GM18517 (cell line): ENCODE measurements around the gene SAMD1.

Source experiments
- ATAC-seq: cut with Tn5 transposase; IDR thresholded peaks from one replicate; pipeline ENCODE4 v1.9.1; 2021; ENCODE audit warnings: mild to moderate bottlenecking, moderate library complexity; ENCODE audit not compliant: unreplicated experiment

SAMD1 gene

GRCh38 chr19:14089662-14090508 is 666 bp downstream of the SAMD1 start:
- ATAC-seq = no peak

DNA sequence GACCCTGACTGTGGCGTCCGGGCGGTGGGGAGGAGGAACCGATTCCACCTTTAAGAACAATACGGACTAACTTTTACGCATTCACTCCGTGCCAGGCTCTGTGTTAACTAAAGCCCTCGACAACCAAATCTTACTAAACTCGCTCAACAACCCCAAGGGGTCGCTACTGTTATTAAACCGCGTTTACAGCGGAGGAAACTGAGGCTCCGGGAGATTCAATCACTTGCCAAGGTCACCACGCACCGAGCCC is 1.2 kb downstream of the SAMD1 start:
- no peak for ATAC-seq

- no peak for ATAC-seq
These were observed 1.7 kb downstream of the SAMD1 start for GRCh38 chr19:14088634-14089411.

- ATAC-seq = no peak
These were observed 4.5 kb downstream of the SAMD1 start for GRCh38 chr19:14086098-14086497.

DNA sequence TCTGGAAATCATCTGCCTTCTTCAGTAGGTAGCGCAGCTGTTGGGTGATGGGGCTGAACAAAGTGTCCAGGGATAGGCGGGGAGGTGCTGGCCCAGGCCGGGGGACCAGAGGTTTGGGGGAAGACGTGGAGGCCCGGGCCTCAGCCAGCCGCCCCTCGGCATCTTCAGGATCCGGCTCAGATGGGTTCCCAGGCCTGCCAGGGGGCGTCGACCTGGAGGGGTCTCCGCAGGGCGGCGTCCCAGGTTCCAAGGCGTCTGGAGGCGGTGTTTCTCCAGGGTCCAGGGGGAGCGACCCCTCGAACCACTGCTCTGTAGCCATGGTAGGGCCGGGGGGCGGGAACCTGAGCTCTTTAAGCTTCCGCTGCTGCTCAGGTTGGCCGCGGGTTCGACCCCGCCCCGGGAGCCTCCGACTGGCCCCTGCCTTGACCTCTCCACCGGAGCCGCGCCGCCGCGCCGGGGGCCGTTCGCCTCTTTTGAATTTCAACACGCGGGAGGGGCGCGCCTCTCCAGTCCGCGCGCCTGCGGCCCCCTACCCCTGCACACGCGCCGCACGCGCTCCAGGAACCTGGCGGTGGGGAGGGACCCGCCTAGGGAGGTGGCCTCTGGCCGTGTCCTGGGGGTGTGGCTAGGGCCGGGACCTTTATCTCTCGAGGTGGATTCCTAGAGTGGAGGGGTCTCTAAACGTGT is 5.1 kb downstream of the SAMD1 start, which contains the start of gene C19orf67:
C19orf67 (minus strand) TSS at position 475 of the 687 bp plus-strand sequence; CDS start at position 319, 156 bp downstream.
- no peak for ATAC-seq

GRCh38 chr19:14082675-14082960 is 7.9 kb downstream of the SAMD1 start:
- ATAC-seq = no peak

- ATAC-seq = no peak
These were observed 8.5 kb downstream of the SAMD1 start for GRCh38 chr19:14081797-14082674.

GRCh38 chr19:14080887-14081796 is 9.4 kb downstream of the SAMD1 start:
- ATAC-seq = peak; percentile 86

GRCh38 chr19:14078411-14078810 is 12.1 kb downstream of the SAMD1 start:
- no peak for ATAC-seq

- no peak for ATAC-seq
These were observed 16.4 kb downstream of the SAMD1 start for GRCh38 chr19:14073925-14074838.

- peak; percentile 47 for ATAC-seq
These were observed 17.2 kb downstream of the SAMD1 start for GRCh38 chr19:14073261-14073924.

- ATAC-seq = no peak
These were observed 17.9 kb downstream of the SAMD1 start, which contains the start of gene MISP3 for GRCh38 chr19:14072535-14073260. TSS of gene MISP3 (plus strand) at chr19:14072786. CDS start at chr19:14073310, 524 bp downstream.

- ATAC-seq = no peak
These were observed 20.1 kb downstream of the SAMD1 start for GRCh38 chr19:14070268-14071050.

DNA sequence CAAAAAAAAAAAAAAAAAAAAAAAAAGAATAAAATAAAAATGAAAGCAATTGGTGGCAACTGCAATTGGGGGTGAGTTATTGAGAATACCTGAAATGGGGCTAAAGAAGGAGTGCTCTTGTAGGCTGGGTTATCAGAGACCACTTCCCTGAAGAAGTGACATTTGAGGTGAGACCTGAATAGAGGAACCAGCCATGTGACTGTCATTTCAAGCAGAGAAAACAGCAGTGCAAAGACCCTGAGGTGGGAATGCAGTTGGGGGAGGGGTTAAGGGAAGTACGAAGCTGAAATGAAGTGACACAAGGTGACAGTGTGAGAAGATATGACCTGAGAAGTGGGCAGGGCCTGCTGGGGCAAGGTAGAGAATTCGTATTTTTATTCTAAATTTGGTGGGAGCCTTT is 24.4 kb downstream of the SAMD1 start:
- ATAC-seq = no peak

- no peak for ATAC-seq
These were observed 27.4 kb downstream of the SAMD1 start for GRCh38 chr19:14063105-14063504.

GRCh38 chr19:14062558-14062855 is 28.0 kb downstream of the SAMD1 start:
- ATAC-seq = no peak
